HepG2 (cell line): ENCODE data around the gene IRF2. TPM values are rescaled to one million over a fixed set of nuclear protein-coding genes. Genes with fewer than 3 reads are reported as not detected.

Experiments
- MEF2D ChIP-seq: sonication (generic); formaldehyde crosslinking; IDR thresholded peaks from 2 replicates; pipeline ENCODE4 v1.5.1; 2020; ENCODE audit warnings: mild to moderate bottlenecking, missing genetic modification reagents
- NFKBIZ ChIP-seq: IDR thresholded peaks from 2 replicates; pipeline ENCODE4 v1.6.1; 2018; ENCODE audit warnings: missing genetic modification reagents, missing compliant biosample characterization
- PCBP2 ChIP-seq: fragments of 200-400 bp; formaldehyde crosslinking; optimal IDR thresholded peaks from 2 replicates; pipeline ENCODE3; 2018; ENCODE audit warnings: low read length, low read depth; ENCODE audit not compliant: poor library complexity, severe bottlenecking
- RXRA ChIP-seq: sonication (generic); formaldehyde crosslinking; IDR thresholded peaks from 2 replicates; pipeline ENCODE4 v1.5.1; 2020; ENCODE audit warnings: missing genetic modification reagents
- SMC3 ChIP-seq: IDR thresholded peaks from 2 replicates; pipeline ENCODE4 v1.6.1; 2011; ENCODE audit warnings: low read length, improper control_type of control experiment
- STAG1 ChIP-seq: sonication (generic); formaldehyde crosslinking; IDR thresholded peaks from 2 replicates; pipeline ENCODE4 v1.4.0; 2020; ENCODE audit warnings: missing genetic modification reagents
- TBX3 ChIP-seq: fragments of 450-650 bp; IDR thresholded peaks from 2 replicates; pipeline ENCODE4 v1.6.1; 2017; ENCODE audit warnings: antibody characterized with exemption, mild to moderate bottlenecking, inconsistent platforms, borderline replicate concordance
- ZFYVE20 ChIP-seq: sonication (generic); formaldehyde crosslinking; IDR thresholded peaks from 2 replicates; pipeline ENCODE4 v1.8.0; 2023; ENCODE audit warnings: low read depth, mild to moderate bottlenecking, moderate library complexity, missing genetic modification reagents, borderline replicate concordance
- ZNF557 ChIP-seq: sonication (generic); formaldehyde crosslinking; IDR thresholded peaks from 2 replicates; pipeline ENCODE4 v1.4.0; 2020; ENCODE audit warnings: missing genetic modification reagents
- ZNF572 ChIP-seq: sonication (generic); formaldehyde crosslinking; IDR thresholded peaks from 2 replicates; pipeline ENCODE4 v1.5.1; 2020; ENCODE audit warnings: mild to moderate bottlenecking, missing genetic modification reagents
- ZNF761 ChIP-seq: sonication (generic); formaldehyde crosslinking; conservative IDR thresholded peaks from 2 replicates; pipeline ENCODE4 v1.4.0; 2020; ENCODE audit warnings: mild to moderate bottlenecking, missing genetic modification reagents
- ZNF839 ChIP-seq: sonication (generic); formaldehyde crosslinking; IDR thresholded peaks from 2 replicates; pipeline ENCODE4 v1.4.0; 2020; ENCODE audit warnings: missing genetic modification reagents, mild to moderate bottlenecking, borderline replicate concordance
- polyA plus RNA-seq, 8 experiments: library from polyadenylated mRNA; depleted of rRNA in 3 of 8; stranded (reverse) in 7 of 8; unstranded in 1 of 8; fragments of >200 nt; fragmentation: Illumina TruSeq in 4 of 8; extraction: Trizol in 4 of 8; gene quantifications; 2 replicates each; pipeline versions ENCODE4 v1.2.1 to v1.2.3, GENCODE V29; 2011 to 2016; ENCODE audit warnings: low read depth in 4 of 8, missing spikeins in 1 of 8, mixed read lengths in 1 of 8; ENCODE audit not compliant: insufficient read depth in 1 of 8
- total RNA-seq, 5 experiments: library from RNA; depleted of rRNA; stranded (reverse); fragments of >200 nt; fragmentation: Illumina TruSeq; extraction: Trizol; gene quantifications; 2 replicates each; pipeline ENCODE4 v1.2.3, GENCODE V29; 2016; ENCODE audit warnings: low read depth in 1 of 5
- TF ChIP-seq, protein P1 (sequence below): sonication (generic); formaldehyde crosslinking; conservative IDR thresholded peaks from 2 replicates; pipeline ENCODE4 v1.4.0; 2020; ENCODE audit warnings: mild to moderate bottlenecking, missing genetic modification reagents, moderate library complexity
- TF ChIP-seq, protein P2 (sequence below): sonication (generic); formaldehyde crosslinking; IDR thresholded peaks from 2 replicates; pipeline ENCODE4 v1.4.0; 2020; ENCODE audit warnings: mild to moderate bottlenecking, missing genetic modification reagents, borderline replicate concordance

The IRF2 gene
- total and polyA plus RNA-seq, 2 of the 13 experiments (the other 11 are each of a cell fraction or from before 2014, with no cell fraction given): 15.5 to 28.8 TPM

DNA sequence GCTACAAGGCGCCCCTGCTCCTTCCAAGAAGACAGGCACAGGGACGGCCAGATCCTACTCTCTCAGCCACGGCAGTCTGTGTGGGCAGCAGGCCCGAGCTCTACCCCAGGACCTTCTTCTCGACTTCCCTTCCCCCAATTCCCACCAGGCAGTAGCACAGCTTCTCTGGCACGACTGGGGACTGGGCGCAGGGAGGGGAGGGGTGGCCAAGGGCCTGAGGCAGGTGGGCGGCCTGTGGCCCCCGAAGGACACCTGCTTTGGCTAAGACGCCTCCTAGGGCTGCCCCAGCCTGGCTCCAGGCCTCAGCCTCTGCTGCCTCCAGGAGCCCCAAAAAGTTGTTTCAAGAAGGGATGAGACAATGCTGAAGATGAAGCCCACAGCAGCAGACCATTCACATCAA lies 24.2 kb upstream of the IRF2 start (continued):
- TF ChIP-seq, protein P1, sequence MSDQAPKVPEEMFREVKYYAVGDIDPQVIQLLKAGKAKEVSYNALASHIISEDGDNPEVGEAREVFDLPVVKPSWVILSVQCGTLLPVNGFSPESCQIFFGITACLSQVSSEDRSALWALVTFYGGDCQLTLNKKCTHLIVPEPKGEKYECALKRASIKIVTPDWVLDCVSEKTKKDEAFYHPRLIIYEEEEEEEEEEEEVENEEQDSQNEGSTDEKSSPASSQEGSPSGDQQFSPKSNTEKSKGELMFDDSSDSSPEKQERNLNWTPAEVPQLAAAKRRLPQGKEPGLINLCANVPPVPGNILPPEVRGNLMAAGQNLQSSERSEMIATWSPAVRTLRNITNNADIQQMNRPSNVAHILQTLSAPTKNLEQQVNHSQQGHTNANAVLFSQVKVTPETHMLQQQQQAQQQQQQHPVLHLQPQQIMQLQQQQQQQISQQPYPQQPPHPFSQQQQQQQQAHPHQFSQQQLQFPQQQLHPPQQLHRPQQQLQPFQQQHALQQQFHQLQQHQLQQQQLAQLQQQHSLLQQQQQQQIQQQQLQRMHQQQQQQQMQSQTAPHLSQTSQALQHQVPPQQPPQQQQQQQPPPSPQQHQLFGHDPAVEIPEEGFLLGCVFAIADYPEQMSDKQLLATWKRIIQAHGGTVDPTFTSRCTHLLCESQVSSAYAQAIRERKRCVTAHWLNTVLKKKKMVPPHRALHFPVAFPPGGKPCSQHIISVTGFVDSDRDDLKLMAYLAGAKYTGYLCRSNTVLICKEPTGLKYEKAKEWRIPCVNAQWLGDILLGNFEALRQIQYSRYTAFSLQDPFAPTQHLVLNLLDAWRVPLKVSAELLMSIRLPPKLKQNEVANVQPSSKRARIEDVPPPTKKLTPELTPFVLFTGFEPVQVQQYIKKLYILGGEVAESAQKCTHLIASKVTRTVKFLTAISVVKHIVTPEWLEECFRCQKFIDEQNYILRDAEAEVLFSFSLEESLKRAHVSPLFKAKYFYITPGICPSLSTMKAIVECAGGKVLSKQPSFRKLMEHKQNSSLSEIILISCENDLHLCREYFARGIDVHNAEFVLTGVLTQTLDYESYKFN (CRISPR knock-in tag): no peak
- TF ChIP-seq ZNF761 (CRISPR knock-in tag): no peak
- TF ChIP-seq, protein P2, sequence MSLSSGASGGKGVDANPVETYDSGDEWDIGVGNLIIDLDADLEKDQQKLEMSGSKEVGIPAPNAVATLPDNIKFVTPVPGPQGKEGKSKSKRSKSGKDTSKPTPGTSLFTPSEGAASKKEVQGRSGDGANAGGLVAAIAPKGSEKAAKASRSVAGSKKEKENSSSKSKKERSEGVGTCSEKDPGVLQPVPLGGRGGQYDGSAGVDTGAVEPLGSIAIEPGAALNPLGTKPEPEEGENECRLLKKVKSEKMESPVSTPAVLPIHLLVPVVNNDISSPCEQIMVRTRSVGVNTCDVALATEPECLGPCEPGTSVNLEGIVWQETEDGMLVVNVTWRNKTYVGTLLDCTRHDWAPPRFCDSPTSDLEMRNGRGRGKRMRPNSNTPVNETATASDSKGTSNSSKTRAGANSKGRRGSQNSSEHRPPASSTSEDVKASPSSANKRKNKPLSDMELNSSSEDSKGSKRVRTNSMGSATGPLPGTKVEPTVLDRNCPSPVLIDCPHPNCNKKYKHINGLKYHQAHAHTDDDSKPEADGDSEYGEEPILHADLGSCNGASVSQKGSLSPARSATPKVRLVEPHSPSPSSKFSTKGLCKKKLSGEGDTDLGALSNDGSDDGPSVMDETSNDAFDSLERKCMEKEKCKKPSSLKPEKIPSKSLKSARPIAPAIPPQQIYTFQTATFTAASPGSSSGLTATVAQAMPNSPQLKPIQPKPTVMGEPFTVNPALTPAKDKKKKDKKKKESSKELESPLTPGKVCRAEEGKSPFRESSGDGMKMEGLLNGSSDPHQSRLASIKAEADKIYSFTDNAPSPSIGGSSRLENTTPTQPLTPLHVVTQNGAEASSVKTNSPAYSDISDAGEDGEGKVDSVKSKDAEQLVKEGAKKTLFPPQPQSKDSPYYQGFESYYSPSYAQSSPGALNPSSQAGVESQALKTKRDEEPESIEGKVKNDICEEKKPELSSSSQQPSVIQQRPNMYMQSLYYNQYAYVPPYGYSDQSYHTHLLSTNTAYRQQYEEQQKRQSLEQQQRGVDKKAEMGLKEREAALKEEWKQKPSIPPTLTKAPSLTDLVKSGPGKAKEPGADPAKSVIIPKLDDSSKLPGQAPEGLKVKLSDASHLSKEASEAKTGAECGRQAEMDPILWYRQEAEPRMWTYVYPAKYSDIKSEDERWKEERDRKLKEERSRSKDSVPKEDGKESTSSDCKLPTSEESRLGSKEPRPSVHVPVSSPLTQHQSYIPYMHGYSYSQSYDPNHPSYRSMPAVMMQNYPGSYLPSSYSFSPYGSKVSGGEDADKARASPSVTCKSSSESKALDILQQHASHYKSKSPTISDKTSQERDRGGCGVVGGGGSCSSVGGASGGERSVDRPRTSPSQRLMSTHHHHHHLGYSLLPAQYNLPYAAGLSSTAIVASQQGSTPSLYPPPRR: no peak
- TF ChIP-seq TBX3: no peak
- TF ChIP-seq ZNF557: no peak
- no peak for TF ChIP-seq RXRA (CRISPR knock-in tag)
- no peak for TF ChIP-seq MEF2D
- no peak for TF ChIP-seq ZFYVE20
- TF ChIP-seq ZNF572 (CRISPR knock-in tag): no peak
- no peak for TF ChIP-seq NFKBIZ
- TF ChIP-seq SMC3: no peak
- TF ChIP-seq PCBP2: no peak
- no peak for TF ChIP-seq STAG1 (CRISPR knock-in tag)
- TF ChIP-seq ZNF839 (CRISPR knock-in tag): no peak
